Measurements from ENCODE around the gene GREB1L.
A peak's percentile ranks its signal among the peaks of the same experiment; 100 is the strongest.
"Not testable (repeated sequence)": the region's sequence is repeated elsewhere in the genome, so short reads cannot be mapped to it uniquely, and the experiment has no call there.

The GREB1L gene

GRCh38 chr18:21242141-21242779 is at the start of gene GREB1L:
Gene GREB1L (plus strand): TSS chr18:21242232. CDS start chr18:21383519, 141,287 bp downstream.
- no peak for DNase-seq

- no peak for DNase-seq
Measured at GRCh38 chr18:21192308-21192624, 49.8 kb upstream of the GREB1L start.

GRCh38 chr18:21194871-21195771 is 46.9 kb upstream of the GREB1L start:
- DNase-seq, result peak; percentile 26

- DNase-seq, result no peak
Measured at GRCh38 chr18:21196426-21196825, 45.6 kb upstream of the GREB1L start.

GRCh38 chr18:21203126-21203525 is 38.9 kb upstream of the GREB1L start:
- no peak for DNase-seq

- no peak for DNase-seq
Measured at GRCh38 chr18:21203542-21204241, 38.3 kb upstream of the GREB1L start.

GRCh38 chr18:21205695-21206094 is 36.3 kb upstream of the GREB1L start:
- DNase-seq, result no peak

GRCh38 chr18:21210278-21210677 is 31.8 kb upstream of the GREB1L start:
- DNase-seq, result no peak

- no peak for DNase-seq
Measured at GRCh38 chr18:21210784-21211183, 31.2 kb upstream of the GREB1L start.

- DNase-seq, result not testable (repeated sequence)
Measured at GRCh38 chr18:21214409-21214808, 27.6 kb upstream of the GREB1L start.

- DNase-seq, result no peak
Measured at GRCh38 chr18:21215490-21215889, 26.5 kb upstream of the GREB1L start.

- DNase-seq, result no peak
Measured at GRCh38 chr18:21218862-21219261, 23.2 kb upstream of the GREB1L start.

- no peak for DNase-seq
Measured at GRCh38 chr18:21230436-21230835, 11.6 kb upstream of the GREB1L start.

- DNase-seq, result no peak
Measured at GRCh38 chr18:21241301-21242048, 557 bp upstream of the GREB1L start.

- DNase-seq, result no peak
Measured at GRCh38 chr18:21242780-21243401, 859 bp downstream of the GREB1L start.

- no peak for DNase-seq
Measured at GRCh38 chr18:21254576-21254975, 12.5 kb downstream of the GREB1L start.

- no peak for DNase-seq
Measured at GRCh38 chr18:21255211-21255610, 13.2 kb downstream of the GREB1L start.

GRCh38 chr18:21257386-21257785 is 15.4 kb downstream of the GREB1L start:
- DNase-seq, result no peak

GRCh38 chr18:21260621-21261020 is 18.6 kb downstream of the GREB1L start:
- no peak for DNase-seq

- no peak for DNase-seq
Measured at GRCh38 chr18:21261352-21261751, 19.3 kb downstream of the GREB1L start.

- no peak for DNase-seq
Measured at GRCh38 chr18:21262244-21262643, 20.2 kb downstream of the GREB1L start.

- DNase-seq, result no peak
Measured at GRCh38 chr18:21262979-21263378, 20.9 kb downstream of the GREB1L start.

GRCh38 chr18:21264651-21265050 is 22.6 kb downstream of the GREB1L start:
- DNase-seq, result no peak

Measured in CD4-positive, alpha-beta T cell treated with Interleukin-21 for 1 hour (primary cell).